Neural progenitor cell (in vitro differentiated cells): ENCODE data around the gene LAGE3. TPM values are rescaled to one million over a fixed set of nuclear protein-coding genes. Genes with fewer than 3 reads are reported as not detected.
A peak's percentile ranks its signal among the peaks of the same experiment; 100 is the strongest.

Experiments used
- DNase-seq: peaks from one replicate; pipeline ENCODE4 v3.0.0-alpha.2; 2016; ENCODE audit warnings: low spot score
- H2AFZ ChIP-seq: fragments of 200-600 bp; sonication (generic); replicated peaks from 2 replicates; pipeline ENCODE4 v1.6.1; 2016; ENCODE audit warnings: antibody characterized with exemption
- H3F3A ChIP-seq: fragments of 200-600 bp; sonication (generic); 2 replicates; pipeline ENCODE4 v1.6.1; 2016; ENCODE audit warnings: antibody characterized with exemption, low read depth
- H3K27ac ChIP-seq: fragments of 200-600 bp; sonication (generic); 2 replicates; pipeline ENCODE4 v1.5.1; 2016; ENCODE audit warnings: mild to moderate bottlenecking
- H3K27me3 ChIP-seq: fragments of 200-600 bp; sonication (generic); 2 replicates; pipeline ENCODE4 v1.6.1; 2016; ENCODE audit warnings: mild to moderate bottlenecking, moderate library complexity
- H3K36me3 ChIP-seq: fragments of 200-600 bp; sonication (generic); 2 replicates; pipeline ENCODE4 v1.5.1; 2016
- H3K4me1 ChIP-seq: fragments of 200-600 bp; sonication (generic); 2 replicates; pipeline ENCODE4 v1.6.1; 2016; ENCODE audit warnings: mixed run types
- H3K4me2 ChIP-seq: fragments of 200-600 bp; sonication (generic); 2 replicates; pipeline ENCODE4 v1.6.1; 2016
- H3K4me3 ChIP-seq: fragments of 200-600 bp; sonication (generic); 2 replicates; pipeline ENCODE4 v1.5.1; 2016
- H3K79me2 ChIP-seq: fragments of 200-600 bp; sonication (generic); 2 replicates; pipeline ENCODE4 v1.6.1; 2016; ENCODE audit warnings: low read depth
- H3K9ac ChIP-seq: fragments of 200-600 bp; sonication (generic); 2 replicates; pipeline ENCODE4 v1.6.1; 2016
- H3K9me3 ChIP-seq: fragments of 200-600 bp; sonication (generic); 2 replicates; pipeline ENCODE4 v1.5.1; 2016; ENCODE audit warnings: low read depth
- H4K20me1 ChIP-seq: fragments of 200-600 bp; sonication (generic); 2 replicates; pipeline ENCODE4 v1.6.1; 2016; ENCODE audit warnings: low read depth
- H3K27ac Mint-ChIP-seq: 3 replicates; pipeline ENCODE4 v1.8.0; 2021; ENCODE audit warnings: mixed read lengths
- H3K27me3 Mint-ChIP-seq: 2 replicates; pipeline ENCODE4 v1.8.0; 2022; ENCODE audit warnings: low read depth, mild to moderate bottlenecking, inconsistent platforms, moderate library complexity, mixed read lengths; ENCODE audit not compliant: insufficient read depth
- H3K36me3 Mint-ChIP-seq: 3 replicates; pipeline ENCODE4 v1.8.0; 2021; ENCODE audit warnings: mixed read lengths
- H3K4me1 Mint-ChIP-seq: 3 replicates; pipeline ENCODE4 v1.8.0; 2021; ENCODE audit warnings: mixed read lengths
- H3K4me3 Mint-ChIP-seq: 3 replicates; pipeline ENCODE4 v1.8.0; 2021; ENCODE audit warnings: mild to moderate bottlenecking, moderate library complexity, mixed read lengths
- H3K9me3 Mint-ChIP-seq: 3 replicates; pipeline ENCODE4 v1.8.0; 2020; ENCODE audit warnings: mixed read lengths
- EZH2 ChIP-seq: fragments of 200-600 bp; sonication (generic); IDR thresholded peaks from 2 replicates; pipeline ENCODE4 v1.6.1; 2017; ENCODE audit warnings: antibody characterized with exemption, mild to moderate bottlenecking, moderate library complexity
- EZH2phosphoT487 ChIP-seq: fragments of 200-600 bp; sonication (generic); IDR thresholded peaks from 2 replicates; pipeline ENCODE4 v1.6.1; 2017; ENCODE audit warnings: antibody characterized with exemption
- total RNA-seq: library from RNA; depleted of rRNA; stranded (reverse); fragments of >200 nt; gene quantifications from 2 replicates; pipeline ENCODE4 v1.2.3, GENCODE V29; 2015; ENCODE audit warnings: low replicate concordance
- TF ChIP-seq, protein P1 (sequence below): fragments of 200-600 bp; sonication (generic); IDR thresholded peaks from 2 replicates; pipeline ENCODE4 v1.5.1; 2017; ENCODE audit warnings: antibody characterized with exemption, mild to moderate bottlenecking

LAGE3 gene
- total RNA-seq, 1 donor from 2014 or later = 7.6 TPM

DNA sequence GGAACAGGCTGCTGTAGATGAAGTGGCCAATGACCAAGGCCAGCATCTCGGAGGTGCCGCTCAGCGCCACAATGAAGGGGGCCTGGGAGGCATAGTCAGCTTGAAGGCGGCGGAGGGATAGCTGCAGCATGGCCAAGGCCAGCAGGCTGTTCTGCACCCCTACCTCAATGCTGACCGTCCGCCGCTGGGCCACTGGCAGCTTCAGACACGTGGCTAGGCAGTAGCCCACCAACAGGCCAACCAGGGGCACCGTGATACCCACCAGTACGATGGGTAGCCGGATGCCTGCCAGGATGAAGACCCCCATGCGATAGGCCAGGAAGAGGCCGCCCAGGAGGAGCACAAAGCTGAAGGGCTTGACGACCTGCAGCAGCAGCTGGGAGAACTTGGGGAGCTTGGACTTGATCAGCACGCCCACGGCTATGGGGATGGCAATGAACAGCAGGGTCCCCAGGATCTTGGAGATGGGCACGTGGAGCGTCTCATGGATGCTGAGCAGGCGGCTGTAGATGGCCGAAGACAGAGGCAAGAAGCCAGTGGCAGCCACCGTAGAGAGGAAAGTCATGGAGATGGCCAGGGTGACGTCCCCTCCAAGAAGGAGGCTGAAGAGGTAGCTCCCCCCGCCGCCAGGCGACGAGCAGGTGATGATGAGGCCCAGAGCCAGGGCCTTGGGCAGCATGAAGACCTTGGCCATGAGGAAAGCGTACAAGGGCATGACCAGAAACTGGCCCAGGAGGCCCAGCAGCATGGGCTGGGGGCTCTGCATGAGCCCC is 8.6 kb upstream of the LAGE3 start:
- Histone ChIP-seq H3K4me1 (no peaks in the 10 kb centered on the region), H3K4me2 (no peak overlapping the region), H3K27me3 (peaks cover 11% of the 10 kb centered on the region), H3F3A (peaks cover 9% of the 10 kb centered on the region), H3K79me2 (no peaks in the 10 kb centered on the region), H3K36me3 (no peaks in the 10 kb centered on the region), H3K9me3 (no peaks in the 10 kb centered on the region), H2AFZ (no peak overlapping the region), H3K27ac (no peak overlapping the region), H3K4me3 (no peak overlapping the region), H4K20me1 (no peaks in the 10 kb centered on the region), H3K9ac (no peak overlapping the region)
- DNase-seq = no peak
- Mint-ChIP-seq H3K36me3 (peaks cover 4% of the 10 kb centered on the region), H3K4me1 (peaks cover 3% of the 10 kb centered on the region), H3K27ac (no peak overlapping the region), H3K4me3 (peak overlapping the region; percentile 77), H3K27me3 (peaks cover 10% of the 10 kb centered on the region), H3K9me3 (peaks cover 13% of the 10 kb centered on the region)
- TF ChIP-seq EZH2 (no peak), EZH2phosphoT487 (no peak)
- TF ChIP-seq, protein P1, sequence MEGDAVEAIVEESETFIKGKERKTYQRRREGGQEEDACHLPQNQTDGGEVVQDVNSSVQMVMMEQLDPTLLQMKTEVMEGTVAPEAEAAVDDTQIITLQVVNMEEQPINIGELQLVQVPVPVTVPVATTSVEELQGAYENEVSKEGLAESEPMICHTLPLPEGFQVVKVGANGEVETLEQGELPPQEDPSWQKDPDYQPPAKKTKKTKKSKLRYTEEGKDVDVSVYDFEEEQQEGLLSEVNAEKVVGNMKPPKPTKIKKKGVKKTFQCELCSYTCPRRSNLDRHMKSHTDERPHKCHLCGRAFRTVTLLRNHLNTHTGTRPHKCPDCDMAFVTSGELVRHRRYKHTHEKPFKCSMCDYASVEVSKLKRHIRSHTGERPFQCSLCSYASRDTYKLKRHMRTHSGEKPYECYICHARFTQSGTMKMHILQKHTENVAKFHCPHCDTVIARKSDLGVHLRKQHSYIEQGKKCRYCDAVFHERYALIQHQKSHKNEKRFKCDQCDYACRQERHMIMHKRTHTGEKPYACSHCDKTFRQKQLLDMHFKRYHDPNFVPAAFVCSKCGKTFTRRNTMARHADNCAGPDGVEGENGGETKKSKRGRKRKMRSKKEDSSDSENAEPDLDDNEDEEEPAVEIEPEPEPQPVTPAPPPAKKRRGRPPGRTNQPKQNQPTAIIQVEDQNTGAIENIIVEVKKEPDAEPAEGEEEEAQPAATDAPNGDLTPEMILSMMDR = no peak

DNA sequence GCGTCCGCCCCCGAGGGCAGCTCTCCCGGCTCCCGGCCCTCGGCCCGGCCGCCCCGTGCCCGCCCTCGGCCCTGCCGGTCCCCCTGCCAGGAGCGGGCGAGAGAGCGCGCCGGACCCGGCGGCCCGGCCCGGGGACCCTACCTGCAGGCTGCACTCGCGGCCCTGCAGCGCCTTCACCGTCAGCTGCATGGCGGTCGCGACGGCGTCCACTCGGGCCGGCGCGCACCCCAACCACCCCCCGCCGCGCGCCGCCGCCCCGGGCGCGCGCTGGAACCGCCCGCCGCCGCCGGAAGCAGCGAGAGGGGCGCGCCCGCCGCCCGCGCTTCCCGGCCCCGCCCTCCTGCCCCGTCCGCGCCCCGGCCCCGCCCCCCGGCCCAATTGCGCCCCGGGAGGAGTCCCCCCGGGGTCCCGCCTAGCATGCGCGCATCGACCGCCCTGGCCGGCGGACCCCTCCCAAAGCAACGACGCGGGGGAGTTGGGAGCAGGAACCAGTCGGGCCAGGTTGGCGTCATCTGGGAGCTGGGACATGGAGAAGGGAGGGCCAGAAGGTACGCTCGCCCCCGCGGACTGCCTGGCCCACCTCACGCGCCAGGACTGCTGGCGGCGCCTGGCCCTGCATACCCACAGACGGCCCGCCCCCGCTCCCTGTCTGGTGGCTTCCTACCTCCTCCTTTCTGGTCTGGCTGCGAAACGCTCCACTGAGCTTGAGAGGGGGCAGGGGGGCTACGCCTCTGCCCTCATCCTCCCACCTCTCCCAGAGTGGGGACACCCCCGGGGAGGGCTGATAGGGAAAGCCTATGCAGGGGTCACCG is 7.5 kb upstream of the LAGE3 start, which contains the start of gene UBL4A:
Gene UBL4A, minus strand, starts transcription at position 220 of the 812 bp plus-strand sequence. Its CDS starts 31 bp downstream, at position 189.
- Histone ChIP-seq H3K4me3 (peak within 1 kb of the TSS; percentile 58), H3F3A (peaks cover 9% of the 10 kb centered on the region), H3K4me1 (no peaks in the 10 kb centered on the region), H3K27ac (no peak within 1 kb of the TSS), H2AFZ (no peak within 1 kb of the TSS), H3K9ac (no peak within 1 kb of the TSS), H4K20me1 (no peaks in the 10 kb centered on the region), H3K36me3 (no peaks in the 10 kb centered on the region), H3K4me2 (peak within 1 kb of the TSS; percentile 84), H3K27me3 (peaks cover 11% of the 10 kb centered on the region), H3K9me3 (no peaks in the 10 kb centered on the region), H3K79me2 (no peaks in the 10 kb centered on the region)
- Mint-ChIP-seq H3K36me3 (peaks cover 4% of the 10 kb centered on the region), H3K4me3 (peak within 1 kb of the TSS; percentile 77), H3K27ac (no peak within 1 kb of the TSS), H3K27me3 (peaks cover 13% of the 10 kb centered on the region), H3K4me1 (peaks cover 7% of the 10 kb centered on the region), H3K9me3 (peaks cover 17% of the 10 kb centered on the region)
- TF ChIP-seq EZH2phosphoT487 (no peak), EZH2 (no peak)
- TF ChIP-seq, protein P1 = no peak
- DNase-seq = peak; percentile 61

DNA sequence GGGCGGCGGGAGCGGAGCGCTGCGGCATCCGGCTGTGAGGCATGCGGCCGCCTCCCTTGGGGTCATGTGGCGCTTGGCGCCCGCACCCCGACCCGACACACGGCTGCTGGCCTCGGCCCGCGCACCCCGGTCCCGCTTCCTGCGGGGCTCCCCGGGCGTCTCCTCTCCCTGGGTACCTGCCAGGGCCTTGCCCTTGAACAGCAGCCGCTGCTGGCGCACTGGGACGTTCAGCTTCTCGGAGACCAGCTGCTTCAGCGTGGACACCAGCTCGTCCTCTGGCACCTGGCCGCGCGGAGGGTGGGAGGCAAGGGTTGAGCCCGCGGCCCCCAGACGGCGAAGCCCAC is 6.9 kb upstream of the LAGE3 start:
- Histone ChIP-seq H3K4me1 (no peaks in the 10 kb centered on the region), H3K79me2 (no peaks in the 10 kb centered on the region), H3K9me3 (no peaks in the 10 kb centered on the region), H3K27me3 (peaks cover 11% of the 10 kb centered on the region), H3F3A (peaks cover 6% of the 10 kb centered on the region), H3K4me3 (peak overlapping the region; percentile 58), H3K9ac (no peak overlapping the region), H2AFZ (no peak overlapping the region), H3K27ac (no peak overlapping the region), H3K4me2 (peak overlapping the region; percentile 84), H4K20me1 (no peaks in the 10 kb centered on the region), H3K36me3 (no peaks in the 10 kb centered on the region)
- TF ChIP-seq, protein P1 = no peak
- no peak for TF ChIP-seq EZH2phosphoT487
- H3K36me3 Mint-ChIP-seq = peaks cover 4% of the 10 kb centered on the region
- H3K27ac Mint-ChIP-seq = no peak overlapping the region
- H3K9me3 Mint-ChIP-seq = peaks cover 17% of the 10 kb centered on the region
- peaks cover 10% of the 10 kb centered on the region for H3K27me3 Mint-ChIP-seq
- peaks cover 7% of the 10 kb centered on the region for H3K4me1 Mint-ChIP-seq
- H3K4me3 Mint-ChIP-seq = no peak overlapping the region
- no peak for DNase-seq
